Nephron (organoid): ENCODE data around the gene GADD45B.
"Not testable (repeated sequence)": the region's sequence is repeated elsewhere in the genome, so short reads cannot be mapped to it uniquely, and the experiment has no call there.

Experiments
- H3K27ac Mint-ChIP-seq, 3 experiments: 2 replicates each; pipeline ENCODE4 v1.8.0; 2020; ENCODE audit warnings: mixed read lengths in 3 of 3, mild to moderate bottlenecking in 2 of 3, moderate library complexity in 1 of 3
- H3K27me3 Mint-ChIP-seq: 2 replicates; pipeline ENCODE4 v1.8.0; 2021; ENCODE audit warnings: low read depth, mild to moderate bottlenecking, moderate library complexity, mixed read lengths
- H3K36me3 Mint-ChIP-seq: 2 replicates; pipeline ENCODE4 v1.8.0; 2020; ENCODE audit warnings: low read depth, mixed read lengths
- H3K4me1 Mint-ChIP-seq: 2 replicates; pipeline ENCODE4 v1.8.0; 2020; ENCODE audit warnings: mixed read lengths
- H3K4me3 Mint-ChIP-seq, 3 experiments: 2 replicates each; pipeline ENCODE4 v1.8.0; 2020; ENCODE audit warnings: mild to moderate bottlenecking in 3 of 3, mixed read lengths in 3 of 3, moderate library complexity in 2 of 3
- H3K9me3 Mint-ChIP-seq: 2 replicates; pipeline ENCODE4 v1.8.0; 2020; ENCODE audit warnings: mixed read lengths
- CTCF ChIP-seq, 3 experiments: fragments of 200-600 bp; sonication (generic); IDR thresholded peaks; one replicate each; pipeline ENCODE4 v1.5.0; 2021; ENCODE audit warnings: antibody characterized with exemption in 3 of 3; ENCODE audit not compliant: unreplicated experiment in 3 of 3

Gene GADD45B

GRCh38 chr19:2503521-2504109 lies 27.7 kb downstream of the GADD45B start:
- peaks cover 15% of the 10 kb centered on the region for H3K4me1 Mint-ChIP-seq

GRCh38 chr19:2506656-2507055 lies 30.7 kb downstream of the GADD45B start:
- H3K36me3 Mint-ChIP-seq = not testable (repeated sequence)
- H3K27ac Mint-ChIP-seq = peak overlapping the region in 1 of 3 experiments; percentile 77

More at GRCh38 chr19:2503521-2504109, 27.7 kb downstream of the GADD45B start:
- no peak overlapping the region for H3K4me3 Mint-ChIP-seq
- no peak for TF ChIP-seq CTCF (IDR thresholded peaks at IDR 0.05; ENCODE audit: unreplicated experiment in 3 of 3)
- no peak overlapping the region for H3K27ac Mint-ChIP-seq
- H3K36me3 Mint-ChIP-seq = no peaks in the 10 kb centered on the region
- no peaks in the 10 kb centered on the region for H3K27me3 Mint-ChIP-seq
- no peaks in the 10 kb centered on the region for H3K9me3 Mint-ChIP-seq

GRCh38 chr19:2507109-2507508 lies 31.2 kb downstream of the GADD45B start:
- no peak for TF ChIP-seq CTCF (IDR thresholded peaks at IDR 0.05; ENCODE audit: unreplicated experiment in 3 of 3)
- H3K27me3 Mint-ChIP-seq = no peaks in the 10 kb centered on the region
- peak overlapping the region; percentile 73 to 89 (median 77) for H3K27ac Mint-ChIP-seq
- H3K4me3 Mint-ChIP-seq = peak overlapping the region in 2 of 3 experiments; percentile 13 to 46
- peaks cover 8% of the 10 kb centered on the region for H3K4me1 Mint-ChIP-seq
- no peaks in the 10 kb centered on the region for H3K36me3 Mint-ChIP-seq
- no peaks in the 10 kb centered on the region for H3K9me3 Mint-ChIP-seq

More at GRCh38 chr19:2506656-2507055, 30.7 kb downstream of the GADD45B start:
- H3K4me3 Mint-ChIP-seq, H3K27me3 Mint-ChIP-seq, H3K9me3 Mint-ChIP-seq, H3K4me1 Mint-ChIP-seq: not testable (repeated sequence)

- no peaks in the 10 kb centered on the region for H3K36me3 Mint-ChIP-seq
- H3K27me3 Mint-ChIP-seq = peaks cover 3% of the 10 kb centered on the region
- H3K4me3 Mint-ChIP-seq = no peak overlapping the region
- no peak for TF ChIP-seq CTCF (IDR thresholded peaks at IDR 0.05; ENCODE audit: unreplicated experiment in 3 of 3)
- H3K27ac Mint-ChIP-seq = no peak overlapping the region
- peaks cover 8% of the 10 kb centered on the region for H3K4me1 Mint-ChIP-seq
- no peaks in the 10 kb centered on the region for H3K9me3 Mint-ChIP-seq
Observed at GRCh38 chr19:2509096-2509495, 33.2 kb downstream of the GADD45B start.

DNA sequence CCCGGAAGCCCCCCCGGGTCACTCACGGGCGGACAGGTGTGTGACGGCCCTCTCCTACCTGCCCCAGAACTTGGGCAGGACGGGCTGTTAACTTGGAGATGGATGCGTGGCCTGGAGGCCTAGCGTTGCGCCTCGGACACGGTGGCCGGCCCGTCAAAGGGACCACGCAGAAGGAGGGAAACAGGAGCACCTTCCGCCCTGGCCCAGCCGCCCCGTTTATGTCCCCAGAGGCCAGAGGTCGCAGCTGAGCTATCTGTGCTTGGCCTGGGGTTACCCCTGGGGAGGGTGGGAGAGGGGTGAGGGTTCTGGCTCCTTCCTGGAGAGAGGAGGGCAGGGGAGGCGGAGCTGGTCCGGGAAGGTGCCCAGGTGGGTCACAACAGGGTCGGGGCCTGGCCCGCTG lies 35.6 kb downstream of the GADD45B start:
- H3K4me3 Mint-ChIP-seq = no peak overlapping the region
- H3K36me3 Mint-ChIP-seq = no peaks in the 10 kb centered on the region
- H3K4me1 Mint-ChIP-seq = peaks cover 8% of the 10 kb centered on the region
- H3K27me3 Mint-ChIP-seq = peaks cover 11% of the 10 kb centered on the region
- H3K27ac Mint-ChIP-seq = no peak overlapping the region
- no peaks in the 10 kb centered on the region for H3K9me3 Mint-ChIP-seq
- TF ChIP-seq CTCF (IDR thresholded peaks at IDR 0.05; ENCODE audit: unreplicated experiment in 3 of 3) = no peak

- Mint-ChIP-seq H3K36me3 (no peaks in the 10 kb centered on the region), H3K9me3 (no peaks in the 10 kb centered on the region), H3K4me3 (no peak overlapping the region), H3K4me1 (peaks cover 7% of the 10 kb centered on the region), H3K27me3 (peaks cover 13% of the 10 kb centered on the region), H3K27ac (no peak overlapping the region)
- TF ChIP-seq CTCF (IDR thresholded peaks at IDR 0.05; ENCODE audit: unreplicated experiment in 3 of 3) = no peak
Observed at GRCh38 chr19:2511991-2512390, 36.1 kb downstream of the GADD45B start.
